GM12801 (cell line): ENCODE results near the gene ARMC2.

Source experiments
- TF ChIP-seq, protein P1 (sequence below): IDR thresholded peaks from one replicate; pipeline ENCODE4 v1.5.1; 2011; ENCODE audit warnings: control low read depth; ENCODE audit not compliant: insufficient read length; ENCODE audit errors: extremely low read depth

The ARMC2 gene

DNA sequence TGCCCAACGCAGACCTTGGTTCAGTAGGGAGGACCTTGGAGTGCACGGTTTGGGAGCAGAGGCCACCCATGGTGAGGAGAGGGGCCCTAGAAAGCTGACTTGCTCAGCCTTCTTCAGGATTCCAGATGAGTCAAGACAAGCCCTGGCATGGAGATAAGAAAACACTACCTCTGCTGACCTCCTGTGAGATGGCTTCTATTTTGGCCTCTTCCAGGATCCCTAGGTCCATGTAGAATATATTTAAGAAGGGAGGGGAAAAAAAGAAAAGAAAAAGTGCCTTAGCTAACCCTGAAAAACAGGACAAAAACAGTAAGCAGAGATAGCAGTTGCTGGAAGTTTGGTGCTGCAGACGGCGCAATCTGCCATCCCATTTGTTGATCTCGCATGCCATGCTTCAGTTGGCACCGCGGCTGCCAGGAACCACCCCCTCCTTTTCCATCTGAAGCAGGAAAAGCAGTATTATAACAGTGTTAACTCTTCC lies 100.0 kb downstream of the ARMC2 start:
- TF ChIP-seq, protein P1, sequence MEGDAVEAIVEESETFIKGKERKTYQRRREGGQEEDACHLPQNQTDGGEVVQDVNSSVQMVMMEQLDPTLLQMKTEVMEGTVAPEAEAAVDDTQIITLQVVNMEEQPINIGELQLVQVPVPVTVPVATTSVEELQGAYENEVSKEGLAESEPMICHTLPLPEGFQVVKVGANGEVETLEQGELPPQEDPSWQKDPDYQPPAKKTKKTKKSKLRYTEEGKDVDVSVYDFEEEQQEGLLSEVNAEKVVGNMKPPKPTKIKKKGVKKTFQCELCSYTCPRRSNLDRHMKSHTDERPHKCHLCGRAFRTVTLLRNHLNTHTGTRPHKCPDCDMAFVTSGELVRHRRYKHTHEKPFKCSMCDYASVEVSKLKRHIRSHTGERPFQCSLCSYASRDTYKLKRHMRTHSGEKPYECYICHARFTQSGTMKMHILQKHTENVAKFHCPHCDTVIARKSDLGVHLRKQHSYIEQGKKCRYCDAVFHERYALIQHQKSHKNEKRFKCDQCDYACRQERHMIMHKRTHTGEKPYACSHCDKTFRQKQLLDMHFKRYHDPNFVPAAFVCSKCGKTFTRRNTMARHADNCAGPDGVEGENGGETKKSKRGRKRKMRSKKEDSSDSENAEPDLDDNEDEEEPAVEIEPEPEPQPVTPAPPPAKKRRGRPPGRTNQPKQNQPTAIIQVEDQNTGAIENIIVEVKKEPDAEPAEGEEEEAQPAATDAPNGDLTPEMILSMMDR, result no peak

DNA sequence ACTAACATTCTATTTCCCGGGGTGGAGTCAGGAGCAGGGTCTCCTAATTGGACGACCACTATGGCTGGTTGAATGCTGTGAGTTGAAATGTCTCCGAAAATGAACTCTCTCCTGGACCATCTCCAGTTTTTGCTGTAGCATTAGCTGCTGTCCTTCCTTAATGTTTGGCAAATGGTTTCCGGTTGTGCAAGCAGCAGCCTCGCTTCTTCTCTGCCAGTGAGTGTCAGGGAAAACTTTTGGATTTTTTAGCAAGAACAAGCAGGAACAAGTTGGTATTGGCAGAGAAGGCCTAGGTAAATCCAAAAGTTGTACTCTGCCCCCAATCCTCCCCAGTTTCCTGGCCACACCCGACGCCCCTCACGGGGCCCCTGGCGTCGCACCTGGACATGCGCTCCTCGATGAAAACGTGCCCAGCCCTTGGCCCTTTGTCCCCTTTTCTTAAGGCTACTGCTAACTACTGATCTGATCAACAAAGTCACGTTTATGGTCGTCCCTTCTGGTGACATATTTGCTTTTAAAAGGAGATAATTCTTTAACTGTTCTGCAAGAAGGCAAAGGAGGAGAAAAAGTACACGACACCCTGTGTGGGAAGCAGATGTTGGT lies 103.2 kb downstream of the ARMC2 start:
- TF ChIP-seq, protein P1, result no peak

DNA sequence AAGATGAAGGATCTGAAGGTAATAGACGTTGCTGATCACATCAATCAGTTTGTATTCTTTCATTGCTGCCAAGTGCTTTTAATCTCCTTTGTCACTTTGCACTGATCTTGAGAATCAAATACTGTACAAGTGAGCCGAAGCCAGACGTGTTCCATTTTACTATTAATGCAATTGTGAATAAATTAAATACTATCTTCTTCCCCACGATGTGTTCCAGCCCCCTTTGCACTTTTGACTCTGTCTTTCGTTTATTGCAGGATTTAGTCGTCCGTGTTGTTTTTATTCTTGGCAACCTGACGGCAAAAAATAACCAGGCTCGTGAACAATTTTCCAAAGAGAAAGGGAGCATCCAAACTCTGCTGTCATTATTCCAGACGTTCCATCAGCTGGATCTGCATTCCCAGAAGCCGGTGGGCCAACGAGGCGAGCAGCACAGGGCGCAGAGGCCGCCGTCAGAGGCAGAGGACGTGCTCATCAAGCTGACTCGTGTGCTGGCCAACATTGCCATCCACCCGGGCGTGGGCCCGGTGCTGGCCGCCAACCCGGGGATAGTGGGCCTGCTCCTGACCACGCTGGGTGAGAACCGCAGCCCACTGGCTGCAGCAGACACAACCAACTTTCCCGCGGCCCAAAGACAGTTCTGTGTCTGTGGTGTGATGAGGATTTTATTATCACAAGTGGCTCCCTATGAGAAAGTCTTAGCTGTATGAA lies 104.7 kb downstream of the ARMC2 start:
- TF ChIP-seq, protein P1, result no peak

DNA sequence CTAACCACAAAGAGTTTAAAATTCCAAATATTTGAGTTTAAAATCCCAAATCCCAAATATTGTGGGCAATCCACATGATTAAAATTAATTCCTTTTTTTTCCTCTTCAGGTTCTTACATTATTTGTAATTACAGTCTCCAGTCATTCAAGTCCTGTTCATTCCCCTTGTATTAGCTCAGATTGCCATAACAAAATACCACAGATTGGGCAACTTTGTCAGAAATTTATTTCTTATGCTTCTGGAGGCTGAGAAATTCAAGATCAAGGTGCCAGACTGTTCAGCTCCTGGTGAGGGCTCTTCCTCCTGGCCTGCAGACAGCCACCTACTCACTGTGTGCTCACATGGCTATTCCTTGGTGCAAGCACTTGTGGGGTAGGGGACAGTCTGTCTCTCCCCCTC lies 105.5 kb downstream of the ARMC2 start:
- TF ChIP-seq, protein P1, result no peak

DNA sequence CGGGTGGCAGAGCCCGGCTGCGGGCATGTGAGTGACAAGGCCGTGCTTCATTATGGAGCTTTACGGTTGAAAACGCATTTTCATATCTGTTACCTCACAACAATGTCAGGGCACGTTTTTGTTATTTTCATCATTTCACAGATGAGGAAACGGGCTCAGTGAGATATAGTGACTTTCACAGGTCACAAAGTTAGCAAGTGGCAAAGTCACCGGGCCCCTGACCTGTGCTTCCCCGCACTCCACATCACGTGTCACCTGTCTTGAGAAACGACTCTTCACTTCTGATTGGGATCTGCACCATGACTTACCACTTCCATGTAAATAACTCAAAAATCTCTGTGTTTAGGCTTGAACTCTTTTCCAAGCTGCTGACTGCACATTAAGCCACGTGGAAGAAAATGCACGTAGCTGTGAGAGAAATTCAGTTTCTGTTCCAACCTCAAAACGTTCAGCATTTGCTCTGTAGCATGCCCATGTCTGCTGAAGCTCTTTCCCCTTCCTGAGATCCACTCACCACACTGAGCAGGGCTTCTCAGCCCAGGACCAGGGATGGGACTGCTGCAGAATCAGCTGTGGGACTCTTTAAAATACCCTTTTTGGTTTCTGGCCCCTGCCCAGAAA lies 107.2 kb downstream of the ARMC2 start:
- TF ChIP-seq, protein P1, result no peak

DNA sequence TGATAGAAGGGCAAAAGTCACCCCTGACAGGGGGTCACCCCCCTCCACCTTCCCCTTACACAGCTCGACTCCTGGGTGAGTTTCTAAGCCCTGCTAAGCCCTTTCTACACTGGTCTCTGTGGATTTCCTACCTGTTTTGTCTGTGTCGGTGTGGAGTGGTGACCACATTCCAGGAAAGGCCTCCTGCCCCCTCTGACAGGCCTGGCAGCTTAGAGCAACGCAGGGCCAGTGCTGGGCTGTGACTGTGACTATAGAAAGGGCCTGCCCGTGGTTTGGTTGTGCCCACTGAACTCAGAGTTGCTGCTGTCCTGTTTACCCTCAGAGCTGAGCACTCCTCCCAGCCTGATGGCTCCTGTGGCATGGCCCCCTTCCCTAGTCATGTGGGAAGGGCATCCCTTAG lies 109.0 kb downstream of the ARMC2 start:
- TF ChIP-seq, protein P1, result no peak

DNA sequence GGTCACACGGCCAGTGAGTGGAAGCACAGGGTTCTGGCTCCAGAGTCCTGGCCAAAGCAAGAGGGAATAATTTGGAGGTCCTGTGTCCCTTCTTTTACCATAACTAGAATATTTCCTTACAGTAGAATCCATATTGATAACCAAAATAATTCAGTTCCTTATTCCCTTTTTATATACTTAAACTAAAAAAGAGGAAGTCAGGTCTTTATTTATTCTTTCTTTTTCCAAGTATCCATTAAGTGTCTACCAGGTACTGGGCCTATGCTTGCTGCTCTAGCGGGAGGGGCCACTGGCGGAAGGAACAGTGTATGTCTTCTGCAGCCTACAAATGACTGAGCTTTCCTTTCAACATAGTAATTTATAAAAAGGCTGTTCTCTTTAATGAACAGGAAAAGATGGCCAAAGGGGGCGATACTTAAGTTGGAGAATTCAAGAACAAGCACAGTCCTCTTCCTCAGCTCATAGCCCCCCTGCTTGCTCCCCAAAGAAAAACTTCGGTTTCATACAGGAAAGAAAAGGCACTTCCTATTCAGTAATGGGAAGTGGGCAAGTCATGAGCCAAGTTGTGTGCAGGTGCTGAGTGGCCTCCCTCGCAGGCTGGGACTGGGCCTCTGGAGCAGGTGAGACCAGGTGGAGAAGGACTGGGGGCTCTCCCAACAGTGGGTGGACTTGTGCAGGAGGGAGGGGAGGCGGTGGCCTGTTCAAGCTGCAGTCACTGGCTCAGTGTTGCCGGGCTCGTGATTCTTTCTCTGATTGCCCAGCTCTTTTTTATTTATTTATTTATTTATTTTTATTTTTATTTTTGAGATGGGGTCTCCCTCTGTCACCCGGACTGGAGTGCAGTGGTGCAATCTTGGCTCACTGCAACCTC lies 110.9 kb downstream of the ARMC2 start:
- TF ChIP-seq, protein P1, result no peak
